PC-9 (cell line): ENCODE data around the gene ACO1.

Experiments
- CTCF ChIP-seq: fragments of 200-600 bp; sonication (generic); conservative IDR thresholded peaks from 2 replicates; pipeline ENCODE4 v1.6.1; 2017; ENCODE audit warnings: mixed run types, antibody characterized with exemption, mild to moderate bottlenecking, moderate library complexity
- EZH2 ChIP-seq: fragments of 200-600 bp; sonication (generic); IDR thresholded peaks from 2 replicates; pipeline ENCODE4 v1.8.0; 2017; ENCODE audit warnings: antibody characterized with exemption, low read depth

GRCh38 chr9:32345243-32345642 is 39.2 kb upstream of the ACO1 start:
- TF ChIP-seq EZH2 (no peak), CTCF (no peak)
